ENCODE measurements around the gene PLXNB1.

Gene PLXNB1

DNA sequence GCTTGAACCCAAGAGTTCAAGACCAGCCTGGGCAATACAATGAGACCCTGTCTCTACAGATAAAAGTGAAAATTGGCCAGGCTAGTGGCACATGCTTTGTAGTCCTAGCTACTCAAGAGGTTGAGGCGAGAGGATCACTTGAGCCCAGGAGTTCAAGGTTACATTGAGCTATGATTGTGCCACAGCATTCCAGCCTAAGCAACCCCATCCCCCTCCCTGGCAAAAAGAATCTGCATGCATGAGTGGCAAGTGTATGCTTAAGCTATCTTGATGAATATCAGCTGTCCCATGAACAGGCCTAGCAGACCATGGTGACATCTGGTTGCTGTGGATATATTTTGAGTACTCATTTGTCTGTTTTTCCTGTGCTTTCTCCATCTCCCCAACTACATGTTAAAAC is 21.4 kb upstream of the PLXNB1 start:
- peaks cover 22% of the 10 kb centered on the region for H3K79me2 ChIP-seq (ENCODE audit: insufficient read depth, low read length)
- H3K27me3 ChIP-seq (ENCODE audit: insufficient read depth, low read length, poor library complexity), result no peaks in the 10 kb centered on the region
- H3K27ac ChIP-seq (ENCODE audit: low read length), result no peak overlapping the region
- H3K9ac ChIP-seq (ENCODE audit: low read depth, low read length), result no peak overlapping the region
- peaks cover 20% of the 10 kb centered on the region for H3K4me1 ChIP-seq (ENCODE audit: insufficient read depth, low read length)
- no peak for DNase-seq
- ATAC-seq (ENCODE audit: insufficient read depth, low read depth), result no peak
- no peaks in the 10 kb centered on the region for H4K20me1 ChIP-seq (ENCODE audit: insufficient read depth, low read length)
- H3K9me3 ChIP-seq (ENCODE audit: insufficient read depth, low read length, severe bottlenecking), result no peaks in the 10 kb centered on the region
- H3K36me3 ChIP-seq (ENCODE audit: insufficient read depth, low read length), result peaks cover 38% of the 10 kb centered on the region
- no peak overlapping the region for H2AFZ ChIP-seq (ENCODE audit: low read depth, low read length)
- no peak for TF ChIP-seq CTCF (IDR thresholded peaks at IDR 0.05; ENCODE audit: borderline replicate concordance, extremely low read depth, low read length, poor library complexity, severe bottlenecking)
- TF ChIP-seq EZH2 (IDR thresholded peaks at IDR 0.05; ENCODE audit: borderline replicate concordance, low read depth, low read length, severe bottlenecking), result no peak
- no peak overlapping the region for H3K4me3 ChIP-seq (ENCODE audit: low read depth in 1 of 2, low read length in 2 of 2)
- H3K4me2 ChIP-seq (ENCODE audit: insufficient read depth, low read length), result no peak overlapping the region

- no peaks in the 10 kb centered on the region for H3K27me3 ChIP-seq (ENCODE audit: insufficient read depth, low read length, poor library complexity)
- H3K36me3 ChIP-seq (ENCODE audit: insufficient read depth, low read length), result peaks cover 24% of the 10 kb centered on the region
- peak; percentile 85 for DNase-seq
- H3K9me3 ChIP-seq (ENCODE audit: insufficient read depth, low read length, severe bottlenecking), result no peaks in the 10 kb centered on the region
- peaks cover 7% of the 10 kb centered on the region for H4K20me1 ChIP-seq (ENCODE audit: insufficient read depth, low read length)
- H3K9ac ChIP-seq (ENCODE audit: low read depth, low read length), result peak within 1 kb of the TSS; percentile 85
- ATAC-seq (ENCODE audit: insufficient read depth, low read depth), result peak; percentile 93
- peaks cover 43% of the 10 kb centered on the region for H3K4me1 ChIP-seq (ENCODE audit: insufficient read depth, low read length)
- no peak for TF ChIP-seq EZH2 (IDR thresholded peaks at IDR 0.05; ENCODE audit: borderline replicate concordance, low read depth, low read length, severe bottlenecking)
- TF ChIP-seq CTCF (IDR thresholded peaks at IDR 0.05; ENCODE audit: borderline replicate concordance, extremely low read depth, low read length, poor library complexity, severe bottlenecking), result no peak
- peak within 1 kb of the TSS; percentile 48 to 89 for H3K4me3 ChIP-seq (ENCODE audit: low read depth in 1 of 2, low read length in 2 of 2)
- H3K4me2 ChIP-seq (ENCODE audit: insufficient read depth, low read length), result peak within 1 kb of the TSS; percentile 83
- peak within 1 kb of the TSS; percentile 72 for H3K27ac ChIP-seq (ENCODE audit: low read length)
- H2AFZ ChIP-seq (ENCODE audit: low read depth, low read length), result peak within 1 kb of the TSS; percentile 92
- H3K79me2 ChIP-seq (ENCODE audit: insufficient read depth, low read length), result peaks cover 39% of the 10 kb centered on the region
These were observed 16.7 kb upstream of the PLXNB1 start, which contains the start of gene ATRIP for GRCh38 chr3:48446425-48447193. TSS of gene ATRIP (plus strand) at chr3:48446737. CDS start at chr3:48446846, 109 bp downstream.

- DNase-seq (no peak), ATAC-seq (ENCODE audit: insufficient read depth, low read depth) (peak; percentile 7; the same call in 2 of the 3 replicates)
- peaks cover 12% of the 10 kb centered on the region for H4K20me1 ChIP-seq (ENCODE audit: insufficient read depth, low read length)
- H3K4me2 ChIP-seq (ENCODE audit: insufficient read depth, low read length), result peak overlapping the region; percentile 83
- peaks cover 48% of the 10 kb centered on the region for H3K4me1 ChIP-seq (ENCODE audit: insufficient read depth, low read length)
- H3K4me3 ChIP-seq (ENCODE audit: low read depth in 1 of 2, low read length in 2 of 2), result peak overlapping the region; percentile 48 to 89; a peak in 3 of 4 replicates
- H3K36me3 ChIP-seq (ENCODE audit: insufficient read depth, low read length), result peaks cover 24% of the 10 kb centered on the region
- TF ChIP-seq CTCF (IDR thresholded peaks at IDR 0.05; ENCODE audit: borderline replicate concordance, extremely low read depth, low read length, poor library complexity, severe bottlenecking) (no peak), EZH2 (IDR thresholded peaks at IDR 0.05; ENCODE audit: borderline replicate concordance, low read depth, low read length, severe bottlenecking) (no peak)
- H2AFZ ChIP-seq (ENCODE audit: low read depth, low read length), result peak overlapping the region; percentile 92
- H3K9ac ChIP-seq (ENCODE audit: low read depth, low read length), result peak overlapping the region; percentile 85
- H3K27ac ChIP-seq (ENCODE audit: low read length), result peak overlapping the region; percentile 72
- H3K27me3 ChIP-seq (ENCODE audit: insufficient read depth, low read length, poor library complexity), result no peaks in the 10 kb centered on the region
- H3K9me3 ChIP-seq (ENCODE audit: insufficient read depth, low read length, severe bottlenecking), result no peaks in the 10 kb centered on the region
- H3K79me2 ChIP-seq (ENCODE audit: insufficient read depth, low read length), result peaks cover 44% of the 10 kb centered on the region
These were observed 16.1 kb upstream of the PLXNB1 start for GRCh38 chr3:48446043-48446424.
